Ishikawa (cell line): ENCODE results near the gene IQSEC3.
A peak's percentile ranks its signal among the peaks of the same experiment; 100 is the strongest.

Experiments
- CEBPB ChIP-seq: IDR thresholded peaks from 2 replicates; pipeline ENCODE4 v1.6.1; 2012
- CREB1 ChIP-seq: IDR thresholded peaks from 2 replicates; pipeline ENCODE4 v1.6.1; 2012; ENCODE audit warnings: low read depth
- EGR1 ChIP-seq: IDR thresholded peaks from 2 replicates; pipeline ENCODE4 v1.6.1; 2012
- EP300 ChIP-seq: IDR thresholded peaks from 2 replicates; pipeline ENCODE4 v1.6.1; 2012; ENCODE audit warnings: borderline replicate concordance
- FOXM1 ChIP-seq: IDR thresholded peaks from 2 replicates; pipeline ENCODE4 v1.6.1; 2012; ENCODE audit warnings: low read depth, borderline replicate concordance
- MAX ChIP-seq: IDR thresholded peaks from 2 replicates; pipeline ENCODE4 v1.6.1; 2012
- NFIC ChIP-seq: IDR thresholded peaks from 2 replicates; pipeline ENCODE4 v1.6.1; 2012
- RAD21 ChIP-seq: IDR thresholded peaks from 2 replicates; pipeline ENCODE4 v1.6.1; 2012; ENCODE audit warnings: low read depth
- REST ChIP-seq: IDR thresholded peaks from 2 replicates; pipeline ENCODE4 v1.6.1; 2012; ENCODE audit warnings: low read depth, mild to moderate bottlenecking
- TAF1 ChIP-seq: IDR thresholded peaks from 2 replicates; pipeline ENCODE4 v1.6.1; 2012; ENCODE audit warnings: low read depth, mild to moderate bottlenecking
- TCF12 ChIP-seq: IDR thresholded peaks from 2 replicates; pipeline ENCODE4 v1.6.1; 2012; ENCODE audit warnings: low read depth
- TEAD4 ChIP-seq: IDR thresholded peaks from 2 replicates; pipeline ENCODE4 v1.6.1; 2012
- USF1 ChIP-seq: IDR thresholded peaks from 2 replicates; pipeline ENCODE4 v1.6.1; 2012
- YY1 ChIP-seq: IDR thresholded peaks from 2 replicates; pipeline ENCODE4 v1.6.1; 2012; ENCODE audit warnings: low read depth
- ZBTB7A ChIP-seq: IDR thresholded peaks from 2 replicates; pipeline ENCODE4 v1.6.1; 2012; ENCODE audit warnings: low read depth

The IQSEC3 gene

GRCh38 chr12:202081-202731 lies 135.6 kb downstream of the IQSEC3 start:
- TF ChIP-seq FOXM1 (no peak), MAX (peak; percentile 84), NFIC (peak; percentile 66), ZBTB7A (peak; percentile 71; the same call in 1 of the 2 replicates), YY1 (no peak), USF1 (peak; percentile 85), RAD21 (no peak), TEAD4 (peak; percentile 80), REST (no peak), EP300 (0 out of 2 replicates have a peak, but pooled peaks have one; percentile 37), TAF1 (peak; percentile 25; the same call in 1 of the 2 replicates), CREB1 (no peak), EGR1 (no peak), TCF12 (peak; percentile 75), CEBPB (no peak)

GRCh38 chr12:203074-203461 lies 136.5 kb downstream of the IQSEC3 start:
- TF ChIP-seq RAD21 (no peak), NFIC (no peak), EGR1 (no peak), TEAD4 (no peak), USF1 (no peak), TAF1 (no peak), CEBPB (no peak), TCF12 (no peak), REST (no peak), MAX (no peak), FOXM1 (no peak), YY1 (no peak), EP300 (no peak), ZBTB7A (no peak), CREB1 (no peak)

- TF ChIP-seq TEAD4 (peak; percentile 43; the same call in 1 of the 2 replicates), ZBTB7A (peak; percentile 78; the same call in 1 of the 2 replicates), MAX (peak; percentile 87), EP300 (0 out of 2 replicates have a peak, but pooled peaks have one; percentile 14), TCF12 (no peak)
Observed at GRCh38 chr12:203462-204260, 137.1 kb downstream of the IQSEC3 start.

- TF ChIP-seq EP300 (no peak), USF1 (no peak)
Observed at GRCh38 chr12:204261-204678, 137.7 kb downstream of the IQSEC3 start.

- TF ChIP-seq USF1: peak; percentile 78
- TF ChIP-seq MAX: no peak
Observed at GRCh38 chr12:205026-205425, 138.5 kb downstream of the IQSEC3 start.
